GM20431 (cell line): ENCODE data around the gene TMEM174.

Experiments used
- in situ Hi-C: fragments of 300-500 bp; cut with MseI, MboI; formaldehyde crosslinking; loops from one replicate; pipeline ENCODE4 v1.15.0; 2020; ENCODE audit warnings: low sequenced_read_pairs; ENCODE audit not compliant: unreplicated experiment

The TMEM174 gene

DNA sequence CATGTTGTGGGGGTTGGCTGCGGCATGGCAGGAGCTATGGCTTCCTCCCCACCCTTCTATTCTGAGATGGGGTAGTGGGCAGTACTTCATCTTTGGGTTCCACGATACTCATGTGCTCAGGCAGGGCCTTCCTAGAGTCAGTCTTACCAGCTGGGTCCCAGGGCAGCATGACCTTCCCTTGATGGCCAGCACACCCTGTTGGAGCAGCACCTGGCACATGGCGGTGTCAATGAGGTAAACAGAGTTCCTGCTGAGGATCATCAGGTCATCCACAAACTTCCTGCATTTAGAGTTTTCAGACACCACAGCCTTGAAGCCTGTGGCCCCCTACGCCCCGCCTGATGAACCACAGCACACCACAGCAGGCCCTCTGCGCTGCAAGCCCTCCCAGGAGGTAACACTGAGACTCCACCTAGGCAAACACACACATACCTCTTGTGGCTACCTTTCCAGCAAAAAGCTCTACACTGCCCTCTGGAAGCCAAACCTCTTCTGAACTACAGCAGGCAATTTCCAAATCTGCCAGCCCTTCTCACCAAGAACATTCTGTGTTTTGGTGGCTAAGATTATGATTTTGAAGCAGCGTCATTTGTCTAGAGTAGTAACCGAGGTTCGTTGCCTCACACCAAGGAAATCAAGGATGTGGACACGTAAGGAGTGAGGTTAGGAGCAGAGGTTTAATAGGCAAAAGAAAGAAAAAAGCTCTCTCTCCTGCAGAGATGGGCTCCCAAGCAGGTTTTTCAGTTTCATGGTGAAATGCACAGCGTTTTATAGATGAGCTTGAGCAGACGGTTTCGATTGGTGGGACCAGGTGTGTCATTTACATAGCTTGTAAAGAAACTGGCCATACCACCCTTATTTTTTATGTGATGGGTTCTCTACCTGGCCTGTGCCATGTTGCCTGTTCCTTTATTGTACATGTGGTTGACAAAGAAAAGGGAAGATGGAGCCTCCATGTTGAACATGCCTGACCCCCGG is 20.3 kb upstream of the TMEM174 start:
- in situ Hi-C loops = no loop called here

DNA sequence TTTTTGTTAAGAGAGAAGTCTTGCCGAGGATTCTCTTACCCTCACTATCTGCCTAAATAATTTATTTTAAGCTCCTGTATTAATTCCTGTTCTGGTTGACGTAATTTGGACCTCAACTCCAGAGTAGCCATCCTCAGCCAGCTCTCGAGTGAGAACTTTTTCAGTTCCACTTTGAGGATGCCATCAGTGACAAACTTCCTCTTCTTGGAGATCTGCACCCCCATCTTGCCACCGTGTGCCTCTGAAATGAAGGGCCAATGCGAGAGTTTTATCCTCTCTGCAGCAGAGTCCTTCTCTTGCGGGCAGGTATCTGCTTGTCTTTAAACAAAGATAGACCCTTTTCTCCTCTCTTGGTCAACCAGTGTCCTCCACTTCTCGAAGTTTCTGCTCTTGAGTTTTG is 19.5 kb upstream of the TMEM174 start:
- in situ Hi-C loops = no loop called here

DNA sequence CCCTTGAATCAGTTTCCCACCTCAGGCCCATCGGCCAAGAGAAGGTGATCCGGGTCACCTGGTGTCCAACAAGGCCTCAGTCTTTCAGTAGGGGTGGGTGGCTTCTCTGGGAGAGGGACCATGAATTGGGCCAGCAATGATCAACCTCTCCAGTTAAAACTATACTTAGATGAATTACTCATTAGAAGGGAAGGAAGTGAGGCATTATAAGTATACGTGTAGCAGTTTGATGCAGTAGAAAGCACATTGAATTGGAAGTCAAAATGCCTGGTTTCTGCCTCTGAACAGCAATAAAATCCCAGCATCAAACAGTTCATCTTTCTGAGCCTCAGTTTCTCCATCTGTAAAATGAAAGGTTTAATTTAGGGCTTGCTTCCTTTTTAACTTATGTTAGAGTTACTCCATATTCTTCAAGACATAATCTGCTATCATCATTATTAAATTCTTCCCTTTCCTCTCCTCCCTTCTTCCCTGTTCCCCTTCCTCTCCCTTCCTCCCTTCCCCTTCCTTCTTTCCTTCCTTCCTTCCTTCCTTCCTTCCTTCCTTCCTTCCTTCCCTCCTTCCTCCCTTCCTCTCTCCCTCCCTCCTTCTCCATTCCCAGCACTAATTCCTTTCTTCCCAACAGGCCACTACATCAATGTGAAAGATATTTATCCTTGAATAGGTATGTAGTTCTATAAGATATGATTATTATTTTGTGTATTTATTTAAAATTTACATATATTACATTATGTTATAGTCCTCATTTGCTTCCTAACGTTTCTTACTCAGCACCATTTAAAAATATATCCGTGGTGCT is 18.6 kb upstream of the TMEM174 start:
- in situ Hi-C loops = no loop called here

DNA sequence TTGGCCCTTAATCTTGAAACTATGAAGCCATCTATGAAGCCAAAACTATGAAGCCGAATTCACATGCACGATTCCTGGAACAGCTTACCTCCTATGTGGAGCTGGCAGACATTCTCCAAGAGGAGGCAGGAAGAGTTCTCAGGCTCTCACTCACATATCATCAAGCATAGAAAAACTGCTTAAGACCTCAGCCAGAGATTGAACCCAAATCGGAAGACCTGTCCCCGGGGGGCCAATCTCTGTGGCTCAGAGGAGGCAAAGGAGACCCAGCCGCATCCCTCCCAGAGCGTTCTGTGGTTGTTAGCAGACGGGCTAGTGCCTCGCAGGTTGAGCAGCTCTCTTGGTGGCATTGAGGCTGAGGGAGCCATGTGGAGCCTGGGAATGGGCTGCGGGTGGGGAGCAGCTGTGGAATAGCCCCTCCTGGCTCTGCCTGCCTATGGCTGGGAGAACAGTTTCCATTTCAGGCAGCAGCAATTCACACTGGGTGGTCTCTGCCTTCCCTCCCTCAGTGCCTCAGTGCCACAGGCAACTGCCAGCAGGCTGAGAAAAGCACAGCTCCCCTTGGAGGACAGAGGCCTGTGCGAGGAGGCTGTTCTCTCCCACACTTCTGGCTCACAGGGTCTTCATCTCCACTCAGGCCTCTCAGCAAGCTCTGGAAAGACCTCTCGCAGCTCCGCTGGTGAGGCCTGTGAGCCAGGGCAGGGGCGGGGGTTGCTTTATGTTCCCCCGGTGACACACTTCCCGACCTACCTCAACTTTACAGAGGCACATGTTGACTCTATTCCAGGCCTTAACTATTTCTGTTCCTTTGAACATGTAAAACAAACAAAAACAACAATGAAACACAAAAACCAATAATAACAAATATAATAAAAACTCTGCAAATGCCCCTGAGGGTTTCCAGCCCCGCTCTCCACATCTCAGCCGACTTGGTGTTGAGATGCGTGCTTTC is 17.4 kb upstream of the TMEM174 start:
- in situ Hi-C loops = no loop called here

DNA sequence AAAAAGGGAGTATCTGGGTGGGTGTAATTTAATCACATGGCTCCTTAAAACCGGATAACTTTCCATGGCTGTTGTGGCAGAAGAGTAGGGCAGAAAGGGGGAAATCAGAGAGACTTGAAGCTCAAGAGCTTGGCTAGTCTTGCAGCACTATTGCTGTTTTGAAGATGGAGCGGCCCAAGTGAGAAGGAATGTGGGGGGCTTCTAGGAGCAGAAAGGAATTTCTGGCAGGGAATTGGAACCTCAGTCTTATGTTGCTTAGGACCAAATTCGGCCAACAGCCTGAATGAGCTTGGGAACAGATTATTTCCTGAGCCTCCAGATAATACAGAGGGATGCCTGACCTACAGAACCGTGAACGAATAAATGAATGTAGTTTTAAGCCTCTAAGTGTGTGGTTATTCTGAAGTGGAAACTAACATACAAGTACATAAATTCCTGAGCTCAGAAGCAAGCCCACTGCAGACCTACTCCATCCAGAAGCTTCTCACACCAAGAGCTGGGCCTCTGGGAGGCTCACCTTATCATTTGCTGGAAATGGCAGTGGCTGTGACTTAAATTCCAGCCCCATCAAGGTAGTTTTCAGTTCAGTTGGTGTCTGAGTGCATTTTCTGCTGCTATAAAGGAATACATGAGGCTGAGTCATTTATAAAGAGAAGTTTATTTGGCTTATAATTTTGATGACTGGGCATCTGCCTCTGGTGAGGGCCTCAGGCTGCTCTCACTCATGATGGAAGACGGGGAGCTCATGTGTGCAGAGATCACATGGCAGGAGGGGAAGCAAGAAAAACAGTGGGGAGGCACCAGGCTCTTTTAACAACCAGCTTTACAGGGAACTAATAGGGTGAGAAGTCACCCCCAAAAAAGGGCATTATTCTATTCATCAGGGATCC is 15.3 kb upstream of the TMEM174 start:
- in situ Hi-C loops = no loop called here

DNA sequence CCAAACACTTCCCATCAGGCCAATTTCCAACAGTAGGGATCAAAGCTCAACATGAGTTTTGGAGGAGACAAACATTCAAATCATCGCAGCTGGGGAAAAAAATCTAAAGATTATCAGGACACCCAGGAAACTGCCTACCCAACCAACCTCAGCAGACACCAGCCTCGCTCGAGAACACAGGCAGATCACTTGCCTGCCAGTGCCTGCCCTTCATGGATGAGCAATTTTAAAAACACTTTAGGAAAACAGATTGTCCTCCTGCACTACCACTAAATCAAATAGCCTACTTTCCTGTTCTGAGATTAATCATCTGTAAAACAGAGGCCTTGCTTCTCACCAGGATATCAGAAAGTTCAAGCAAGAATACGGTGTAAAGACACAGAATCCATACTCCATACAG is 14.7 kb upstream of the TMEM174 start:
- in situ Hi-C loops = no loop called here

DNA sequence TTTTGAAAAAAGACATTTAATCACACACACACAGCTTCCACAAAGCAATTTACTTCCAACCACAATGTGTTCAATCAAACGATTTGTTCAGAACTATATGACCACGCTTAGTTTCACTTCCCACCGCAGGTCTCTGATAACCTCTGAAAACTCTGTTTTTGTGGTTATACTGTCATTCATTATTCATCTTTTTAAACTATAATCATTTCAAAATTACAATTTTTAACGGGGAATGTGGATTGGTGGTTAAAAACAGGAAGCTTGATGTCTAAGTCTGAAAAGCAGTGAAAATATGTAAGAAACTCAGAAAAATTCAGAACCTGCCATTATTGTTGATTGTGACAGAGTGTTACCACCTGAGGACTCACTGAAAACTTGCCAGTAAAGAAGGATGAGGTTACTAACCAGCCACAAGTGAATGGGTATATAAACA is 12.7 kb upstream of the TMEM174 start:
- in situ Hi-C loops = no loop called here

DNA sequence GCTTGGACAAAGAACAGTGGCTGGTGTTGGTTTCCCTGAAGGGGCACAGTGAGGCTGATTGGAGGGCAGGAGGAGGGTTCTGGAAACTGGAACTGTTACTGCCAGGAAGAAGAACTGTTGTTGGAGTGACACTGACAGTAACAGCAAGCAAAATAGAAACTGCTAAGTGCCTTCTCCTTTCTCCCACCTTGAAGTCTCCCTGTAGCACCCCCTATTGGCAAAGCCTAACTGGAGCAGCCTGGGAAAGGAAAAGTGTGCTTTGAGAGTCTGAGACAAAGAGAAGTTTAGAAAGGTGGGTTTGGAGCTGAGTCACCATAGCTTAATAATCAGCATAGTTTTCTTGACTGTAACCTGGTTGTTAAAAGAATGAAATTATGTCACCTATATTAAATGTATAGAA is 2.5 kb upstream of the TMEM174 start:
- in situ Hi-C loops = no loop called here

DNA sequence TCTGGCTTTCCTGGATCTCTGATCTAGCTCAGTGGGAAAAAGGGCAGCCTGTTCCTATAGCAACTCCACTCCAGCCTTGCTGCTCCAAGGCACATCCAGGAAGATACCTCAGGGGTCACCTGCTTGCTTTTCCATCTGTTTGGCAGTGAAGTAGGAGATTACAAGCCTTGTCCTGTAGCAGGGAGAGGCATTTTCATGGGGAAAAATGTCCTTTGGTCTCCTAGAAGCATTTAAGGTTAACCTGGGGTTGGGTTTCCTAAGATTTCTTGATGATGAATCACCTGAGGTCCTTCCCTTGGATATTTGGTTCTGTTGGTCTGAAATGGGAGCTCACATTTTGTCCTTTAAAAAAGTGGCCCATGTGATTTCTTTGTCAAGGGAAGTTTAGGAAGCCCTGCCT is 1.5 kb upstream of the TMEM174 start:
- in situ Hi-C loops = no loop called here

DNA sequence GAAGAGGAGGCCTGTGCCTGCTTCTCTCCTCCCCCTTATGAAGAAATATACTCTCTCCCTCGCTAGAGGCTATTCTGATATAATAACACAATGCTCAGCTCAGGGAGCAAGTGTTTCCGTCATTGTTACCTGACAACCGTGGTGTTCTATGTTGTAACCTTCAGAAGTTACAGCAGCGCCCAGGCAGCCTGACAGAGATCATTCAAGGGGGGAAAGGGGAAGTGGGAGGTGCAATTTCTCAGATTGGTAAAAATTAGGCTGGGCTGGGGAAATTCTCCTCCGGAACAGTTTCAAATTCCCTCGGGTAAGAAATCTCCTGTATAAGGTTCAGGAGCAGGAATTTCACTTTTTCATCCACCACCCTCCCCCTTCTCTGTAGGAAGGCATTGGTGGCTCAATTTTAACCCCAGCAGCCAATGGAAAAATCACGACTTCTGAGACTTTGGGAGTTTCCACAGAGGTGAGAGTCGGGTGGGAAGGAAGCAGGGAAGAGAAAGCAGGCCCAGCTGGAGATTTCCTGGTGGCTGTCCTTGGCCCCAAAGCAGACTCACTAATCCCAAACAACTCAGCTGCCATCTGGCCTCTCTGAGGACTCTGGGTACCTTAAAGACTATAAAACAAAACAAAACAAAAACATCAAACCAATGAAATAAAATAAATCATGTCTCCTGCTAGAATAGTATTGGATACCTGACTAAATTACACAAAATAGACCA is 1.3 kb downstream of the TMEM174 start:
- in situ Hi-C loops = no loop called here

DNA sequence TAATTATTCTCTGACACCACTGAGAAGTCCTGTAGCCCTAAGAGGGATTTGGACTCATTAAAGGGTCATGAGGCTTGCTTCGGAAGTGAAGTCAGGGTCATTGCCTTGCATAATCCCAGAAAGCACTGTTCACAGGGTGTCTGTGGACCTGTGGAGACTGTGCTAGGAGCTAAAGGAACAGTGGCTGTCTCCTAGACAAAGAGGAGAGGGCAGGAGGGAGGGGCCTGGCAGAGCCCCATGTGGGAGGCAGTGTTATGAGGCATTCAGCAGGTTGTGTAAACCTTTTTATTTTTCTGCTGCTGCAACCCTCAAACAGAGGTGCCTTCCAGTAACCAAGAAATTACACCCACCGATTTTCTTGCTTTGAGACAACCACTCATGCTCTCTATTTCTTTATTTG is 3.3 kb downstream of the TMEM174 start:
- in situ Hi-C loops = no loop called here

DNA sequence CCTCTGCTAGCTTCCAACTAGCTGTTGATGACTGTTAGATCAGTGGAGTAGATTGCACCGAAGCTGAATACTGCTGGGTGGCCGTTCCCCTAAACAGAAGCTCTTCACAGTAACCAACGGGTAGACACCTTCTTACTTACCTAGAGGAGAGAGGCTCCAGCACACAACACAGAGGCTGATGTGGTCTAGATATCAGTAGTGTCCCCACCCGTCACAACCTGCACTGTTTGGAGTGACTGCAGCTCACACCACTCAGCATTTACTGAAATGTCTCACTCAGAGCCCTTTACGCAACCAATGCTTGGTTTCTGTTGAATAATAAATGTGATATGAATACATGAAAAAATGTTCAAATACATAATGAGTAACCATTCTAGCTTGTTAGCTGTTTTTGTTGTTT is 5.3 kb downstream of the TMEM174 start:
- in situ Hi-C loops = no loop called here

DNA sequence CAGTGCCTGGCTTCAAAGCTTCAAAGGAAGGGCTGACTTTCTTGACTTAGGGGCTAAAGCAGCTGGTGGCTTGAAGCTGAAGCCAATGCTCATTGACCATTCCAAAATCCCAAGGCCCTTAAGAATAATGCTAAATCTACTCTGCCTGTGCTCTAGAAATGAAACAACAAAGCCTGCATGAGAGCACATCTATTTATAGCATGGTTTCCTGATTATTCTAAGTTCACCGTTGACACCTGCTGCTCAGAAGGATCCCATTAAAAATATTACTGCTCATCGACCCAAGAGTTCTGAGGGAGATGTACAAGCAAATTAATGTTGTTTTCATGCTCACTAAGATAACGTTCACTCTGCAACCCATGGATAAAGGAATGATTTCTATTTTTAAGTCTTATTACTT is 6.7 kb downstream of the TMEM174 start:
- in situ Hi-C loops = no loop called here

DNA sequence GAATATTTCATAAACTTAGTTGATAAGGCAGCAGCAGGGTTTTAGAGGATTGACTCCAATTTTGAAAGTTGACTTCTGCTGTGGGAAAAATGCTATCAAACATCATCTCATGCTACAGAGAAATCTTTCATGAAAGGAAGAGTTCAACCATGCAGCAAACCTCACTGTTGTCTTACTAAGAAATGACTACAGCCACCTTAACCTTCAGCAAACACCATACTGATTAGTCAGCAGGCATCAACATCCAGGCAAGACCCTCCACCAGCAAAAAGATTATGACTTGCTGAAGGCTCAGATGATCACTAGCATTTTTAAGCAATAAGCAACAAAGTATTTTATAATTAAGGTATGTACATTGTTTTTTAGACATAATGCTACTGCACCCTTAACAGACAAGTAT is 7.6 kb downstream of the TMEM174 start:
- in situ Hi-C loops = no loop called here

DNA sequence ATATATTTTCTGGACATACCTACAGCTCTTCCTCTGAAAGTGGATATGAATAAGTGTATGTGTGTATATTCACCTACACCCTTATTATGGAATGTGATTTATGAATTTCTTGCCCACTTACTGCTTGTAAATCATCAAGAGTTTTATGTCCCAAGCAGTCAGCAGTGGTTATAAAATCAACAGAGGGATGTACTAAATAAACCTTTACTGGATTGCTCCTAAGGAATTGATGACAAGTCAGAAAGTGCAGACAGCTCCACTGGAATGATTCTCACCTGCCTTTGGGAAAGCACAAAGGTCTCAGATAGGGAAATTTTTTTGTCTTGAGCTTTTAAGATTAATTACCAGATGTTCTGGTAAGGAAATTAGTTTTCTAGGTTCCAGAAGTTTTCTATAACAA is 9.3 kb downstream of the TMEM174 start:
- in situ Hi-C loops = no loop called here

DNA sequence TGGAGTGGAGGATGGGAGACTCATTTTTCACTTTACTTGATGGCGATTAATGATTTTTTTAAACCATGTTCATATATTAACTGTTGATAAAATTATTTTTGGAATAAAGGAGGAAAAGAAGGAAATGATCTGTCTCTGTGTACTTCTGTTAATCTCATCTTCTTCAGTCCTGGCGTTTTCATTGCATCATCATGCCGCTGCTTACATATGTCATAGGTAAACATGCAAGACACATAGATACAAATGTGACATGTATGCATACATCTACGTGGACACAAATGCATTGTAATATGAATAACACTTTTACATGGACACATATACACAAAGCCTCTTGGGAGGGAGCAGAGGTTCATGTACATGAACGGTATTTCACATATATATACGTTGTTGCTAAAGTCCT is 10.0 kb downstream of the TMEM174 start:
- in situ Hi-C loops = no loop called here

DNA sequence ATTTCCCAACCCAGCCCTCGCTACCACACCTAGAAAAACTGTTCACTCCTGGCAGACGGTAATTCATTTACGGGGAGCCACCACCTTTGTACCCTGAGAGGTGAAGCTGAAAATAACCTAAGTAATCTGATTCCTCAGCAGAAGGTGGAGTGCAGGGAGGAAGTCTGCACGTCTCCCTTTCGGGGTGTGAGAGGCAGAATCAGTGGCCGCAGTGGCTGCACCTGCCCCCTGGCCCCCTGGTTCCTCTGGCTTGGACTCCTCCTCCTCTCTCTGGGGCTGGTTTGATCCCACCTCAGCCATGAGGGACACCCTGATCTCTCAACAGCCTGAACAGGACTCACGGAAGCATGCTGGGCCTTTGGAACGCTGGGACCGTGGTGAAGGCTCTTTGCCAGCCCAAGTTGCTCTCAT is 10.5 kb downstream of the TMEM174 start:
- in situ Hi-C loops = no loop called here

DNA sequence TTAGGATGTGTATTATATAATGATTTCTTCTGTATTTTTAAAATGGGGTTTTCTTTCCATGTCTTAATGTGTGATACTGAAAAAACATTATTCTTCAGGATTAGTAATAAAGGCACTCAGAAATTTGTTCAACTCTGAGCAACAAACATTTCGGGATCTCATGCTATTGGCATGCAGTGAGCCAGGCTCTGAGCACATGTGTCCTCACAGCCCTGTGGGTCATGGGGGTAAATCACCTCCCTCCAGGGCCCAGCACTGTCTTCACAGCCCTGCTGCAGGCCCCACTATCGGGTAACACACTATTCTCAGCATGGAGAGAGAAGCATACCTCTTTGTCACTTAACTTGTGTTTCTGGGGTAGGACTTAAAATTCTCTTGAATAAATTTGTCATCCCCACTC is 14.0 kb downstream of the TMEM174 start:
- in situ Hi-C loops = no loop called here
